Rectal smooth muscle tissue (tissue), 1 donor: ENCODE results near the gene UBASH3B.

Experiments
- H3K27ac ChIP-seq: one replicate; pipeline ENCODE4 v1.7.0; 2013; ENCODE audit warnings: low read depth, low read length, inconsistent platforms
- H3K27me3 ChIP-seq: one replicate; pipeline ENCODE4 v1.7.0; 2013; ENCODE audit warnings: low read length; ENCODE audit not compliant: control insufficient read depth, insufficient read depth
- H3K36me3 ChIP-seq: one replicate; pipeline ENCODE4 v1.7.0; 2013; ENCODE audit warnings: low read length; ENCODE audit not compliant: control insufficient read depth, insufficient read depth
- H3K4me1 ChIP-seq: one replicate; pipeline ENCODE4 v1.7.0; 2013; ENCODE audit warnings: low read length; ENCODE audit not compliant: control insufficient read depth, insufficient read depth
- H3K4me3 ChIP-seq: one replicate; pipeline ENCODE4 v1.7.0; 2013; ENCODE audit warnings: low read length
- H3K9ac ChIP-seq: one replicate; pipeline ENCODE4 v1.7.0; 2013; ENCODE audit warnings: low read length

The UBASH3B gene

GRCh38 chr11:122796128-122796717 is 140.7 kb downstream of the UBASH3B start:
- Histone ChIP-seq H3K9ac (no peak overlapping the region), H3K4me1 (no peaks in the 10 kb centered on the region), H3K4me3 (no peak overlapping the region), H3K27ac (no peak overlapping the region), H3K36me3 (no peaks in the 10 kb centered on the region), H3K27me3 (no peaks in the 10 kb centered on the region)

- no peak overlapping the region for H3K4me3 ChIP-seq
- H3K9ac ChIP-seq: no peak overlapping the region
- H3K27me3 ChIP-seq: no peaks in the 10 kb centered on the region
- no peaks in the 10 kb centered on the region for H3K4me1 ChIP-seq
- H3K36me3 ChIP-seq: no peaks in the 10 kb centered on the region
- H3K27ac ChIP-seq: no peak overlapping the region
These were observed 142.1 kb downstream of the UBASH3B start for GRCh38 chr11:122797651-122798050.

DNA sequence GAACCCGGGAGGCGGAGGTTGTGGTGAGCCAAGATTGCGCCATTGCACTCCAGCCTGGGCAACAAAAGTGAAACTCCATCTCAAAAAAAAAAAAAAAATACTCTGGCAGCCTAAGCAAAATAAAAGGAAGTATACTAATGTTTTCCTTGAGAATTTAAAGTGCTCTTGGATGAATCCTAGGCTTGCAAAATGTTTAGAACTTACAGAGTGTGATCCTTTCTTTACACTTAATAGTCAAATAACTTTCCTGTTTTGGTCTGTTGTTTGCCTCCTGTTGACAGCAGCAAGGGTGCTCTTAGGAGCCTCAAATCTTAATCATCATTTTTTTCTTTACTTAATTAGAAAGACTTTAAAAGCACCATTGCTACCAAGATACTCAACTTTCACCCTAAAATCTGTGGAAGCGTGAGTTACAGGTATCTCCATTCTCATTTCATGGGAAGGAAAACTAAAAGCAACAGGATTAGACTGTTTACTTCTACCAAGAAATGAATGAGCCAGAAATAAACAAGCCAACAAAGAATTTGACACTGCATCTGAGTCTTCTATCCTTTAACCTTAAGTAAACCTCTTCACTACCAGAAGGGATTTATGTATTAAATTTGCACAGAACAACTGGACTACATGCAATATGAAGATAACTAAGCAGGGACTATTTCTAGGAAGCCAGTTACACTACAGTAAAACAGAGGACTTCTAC is 144.0 kb downstream of the UBASH3B start:
- Histone ChIP-seq H3K9ac (no peak overlapping the region), H3K27ac (no peak overlapping the region), H3K4me1 (no peaks in the 10 kb centered on the region), H3K36me3 (no peaks in the 10 kb centered on the region), H3K4me3 (no peak overlapping the region), H3K27me3 (no peaks in the 10 kb centered on the region)

GRCh38 chr11:122802876-122803275 is 147.4 kb downstream of the UBASH3B start:
- no peaks in the 10 kb centered on the region for H3K4me1 ChIP-seq
- H3K27me3 ChIP-seq: no peaks in the 10 kb centered on the region
- H3K4me3 ChIP-seq: no peak overlapping the region
- H3K27ac ChIP-seq: no peak overlapping the region
- H3K9ac ChIP-seq: no peak overlapping the region
- no peaks in the 10 kb centered on the region for H3K36me3 ChIP-seq

DNA sequence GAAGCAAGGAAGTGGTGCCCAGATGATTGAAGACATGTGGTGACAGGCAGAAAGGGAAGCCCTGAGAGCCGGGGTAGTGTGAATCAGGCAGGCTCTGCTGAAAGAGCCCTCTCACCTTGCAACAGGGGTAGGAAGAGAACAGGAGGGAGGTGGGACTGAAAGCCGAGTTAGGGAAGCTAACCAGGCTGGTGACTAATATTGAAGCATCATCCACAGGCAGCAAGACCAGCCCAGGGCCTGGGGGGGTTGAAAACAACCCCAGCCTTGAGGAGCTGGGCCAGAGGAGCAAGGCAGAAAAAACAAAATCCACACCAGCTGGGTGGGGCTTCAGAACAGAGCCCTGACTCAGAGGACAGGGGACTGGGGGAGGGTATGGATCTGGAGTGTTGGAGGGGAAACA is 147.8 kb downstream of the UBASH3B start:
- Histone ChIP-seq H3K27me3 (no peaks in the 10 kb centered on the region), H3K27ac (no peak overlapping the region), H3K36me3 (no peaks in the 10 kb centered on the region), H3K4me1 (no peaks in the 10 kb centered on the region), H3K9ac (no peak overlapping the region), H3K4me3 (no peak overlapping the region)

- H3K9ac ChIP-seq: no peak overlapping the region
- H3K27me3 ChIP-seq: no peaks in the 10 kb centered on the region
- no peak overlapping the region for H3K27ac ChIP-seq
- no peaks in the 10 kb centered on the region for H3K36me3 ChIP-seq
- no peaks in the 10 kb centered on the region for H3K4me1 ChIP-seq
- H3K4me3 ChIP-seq: no peak overlapping the region
These were observed 148.2 kb downstream of the UBASH3B start for GRCh38 chr11:122803716-122804115.

DNA sequence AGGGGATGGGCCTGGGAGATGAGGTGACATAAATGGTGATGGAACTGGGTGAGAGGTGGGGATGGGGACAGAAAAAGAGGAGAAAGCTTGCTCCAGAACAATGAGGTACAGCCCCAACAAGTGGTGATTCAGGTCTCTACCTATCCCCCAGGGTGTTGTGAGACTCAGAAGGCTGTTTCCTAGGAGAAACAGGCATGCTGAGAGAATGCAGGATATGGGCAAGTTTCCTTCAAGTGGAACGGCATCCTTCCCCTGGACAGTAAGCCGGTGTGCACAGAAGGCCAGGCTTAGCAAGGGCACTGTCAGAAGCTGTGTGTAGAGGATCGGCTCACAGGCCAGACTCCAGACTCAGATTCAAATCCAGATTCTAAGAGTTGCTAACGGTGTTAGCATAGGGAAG is 148.6 kb downstream of the UBASH3B start:
- H3K9ac ChIP-seq: no peak overlapping the region
- no peak overlapping the region for H3K27ac ChIP-seq
- no peaks in the 10 kb centered on the region for H3K4me1 ChIP-seq
- no peak overlapping the region for H3K4me3 ChIP-seq
- H3K27me3 ChIP-seq: no peaks in the 10 kb centered on the region
- H3K36me3 ChIP-seq: no peaks in the 10 kb centered on the region

DNA sequence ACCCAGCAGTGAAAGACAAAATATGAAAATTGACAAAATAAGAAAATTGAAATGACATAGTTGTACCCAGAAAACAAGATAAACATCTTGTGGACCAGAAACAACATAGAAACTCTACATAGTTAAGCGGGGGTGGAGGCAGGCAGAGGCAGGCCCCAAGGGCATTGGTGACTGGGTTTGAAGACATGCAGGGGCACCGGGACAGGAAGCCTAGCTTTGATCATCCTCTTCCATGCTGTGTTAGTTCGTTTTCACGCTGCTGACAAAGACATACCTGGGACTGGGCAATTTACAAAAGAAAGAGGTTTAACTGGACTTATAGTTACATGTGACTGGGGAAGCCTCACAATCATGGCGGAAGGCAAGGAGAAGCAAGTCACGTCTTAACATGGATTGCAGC is 149.3 kb downstream of the UBASH3B start:
- Histone ChIP-seq H3K4me3 (no peak overlapping the region), H3K9ac (no peak overlapping the region), H3K27ac (no peak overlapping the region), H3K27me3 (no peaks in the 10 kb centered on the region), H3K36me3 (no peaks in the 10 kb centered on the region), H3K4me1 (no peaks in the 10 kb centered on the region)

DNA sequence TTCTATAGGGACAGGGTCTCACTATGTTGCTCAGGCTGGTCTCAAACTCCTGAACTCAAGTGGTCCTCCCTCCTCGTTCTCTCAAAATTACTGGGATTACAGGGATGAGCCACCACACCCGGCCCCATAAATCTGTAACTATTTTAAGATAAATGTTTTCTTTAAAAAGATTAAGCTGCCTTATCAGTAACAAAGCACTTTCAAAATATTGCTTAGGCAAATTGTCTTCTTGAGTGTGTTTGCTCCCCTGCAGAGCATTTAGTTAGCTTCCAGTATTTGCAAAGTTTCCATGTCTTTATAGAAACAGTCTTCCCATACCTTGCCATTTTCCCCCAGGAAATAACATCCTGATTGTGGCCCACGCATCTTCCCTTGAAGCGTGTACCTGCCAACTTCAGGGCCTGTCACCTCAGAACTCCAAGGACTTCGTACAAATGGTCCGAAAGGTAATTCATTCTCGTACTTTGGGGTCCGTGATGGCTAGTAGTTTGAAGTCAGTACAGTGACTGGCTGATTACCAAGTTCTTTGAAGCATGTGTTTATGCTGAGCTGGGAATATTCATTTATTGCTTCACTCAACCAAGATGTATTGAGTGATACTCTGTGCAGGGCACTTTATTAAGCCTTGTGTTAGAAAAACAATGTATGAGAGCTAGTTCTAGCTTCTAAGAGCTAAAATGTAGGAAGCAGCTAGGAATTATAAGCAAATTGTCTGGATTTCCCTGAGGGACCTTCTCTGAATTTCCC is 152.4 kb downstream of the UBASH3B start:
- no peak overlapping the region for H3K9ac ChIP-seq
- H3K4me3 ChIP-seq: no peak overlapping the region
- H3K27me3 ChIP-seq: no peaks in the 10 kb centered on the region
- no peaks in the 10 kb centered on the region for H3K4me1 ChIP-seq
- H3K27ac ChIP-seq: no peak overlapping the region
- no peaks in the 10 kb centered on the region for H3K36me3 ChIP-seq

- Histone ChIP-seq H3K4me1 (no peaks in the 10 kb centered on the region), H3K27me3 (no peaks in the 10 kb centered on the region), H3K9ac (no peak overlapping the region), H3K36me3 (no peaks in the 10 kb centered on the region), H3K27ac (no peak overlapping the region), H3K4me3 (no peak overlapping the region)
These were observed 153.0 kb downstream of the UBASH3B start for GRCh38 chr11:122808478-122808869.

DNA sequence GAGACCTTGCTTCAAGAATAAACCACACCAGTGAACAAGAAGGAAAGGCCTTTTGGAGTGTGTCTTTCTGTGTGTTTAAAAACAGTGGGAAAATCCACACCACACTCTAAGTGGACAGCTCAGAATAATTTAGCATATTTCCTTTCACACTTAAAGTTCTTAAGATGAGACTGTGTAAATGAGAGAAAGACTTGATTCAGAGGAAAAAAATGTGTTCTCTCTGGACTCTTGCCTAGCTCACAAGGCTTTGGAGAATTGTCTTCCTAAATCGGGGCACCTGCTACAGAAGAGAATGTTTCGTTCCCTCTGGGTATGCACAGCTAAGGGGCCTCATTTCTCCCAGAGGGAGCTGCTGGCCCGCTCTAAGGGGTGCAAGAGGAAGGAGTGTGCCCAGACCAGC is 154.3 kb downstream of the UBASH3B start:
- Histone ChIP-seq H3K4me3 (no peak overlapping the region), H3K4me1 (no peaks in the 10 kb centered on the region), H3K27me3 (no peaks in the 10 kb centered on the region), H3K36me3 (no peaks in the 10 kb centered on the region), H3K27ac (no peak overlapping the region), H3K9ac (no peak overlapping the region)

DNA sequence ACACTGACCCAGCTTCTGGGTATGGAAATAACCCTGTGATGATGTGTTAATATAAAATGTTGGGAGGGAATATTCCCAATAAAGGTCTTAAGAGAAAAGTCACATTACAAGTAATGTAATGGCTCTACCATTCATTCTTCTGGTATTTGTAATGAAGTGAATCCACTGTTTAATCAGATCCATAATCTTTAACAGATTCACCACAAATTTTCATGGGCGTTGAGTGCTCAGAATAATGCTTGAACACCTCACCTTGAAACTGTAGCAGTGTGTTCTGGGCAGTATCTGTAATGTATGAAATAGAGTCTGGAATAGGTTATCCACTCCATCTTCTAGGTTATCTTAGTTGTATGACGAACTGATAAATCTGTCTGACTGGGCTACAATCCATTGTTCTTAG is 156.2 kb downstream of the UBASH3B start:
- Histone ChIP-seq H3K4me3 (no peak overlapping the region), H3K27ac (no peak overlapping the region), H3K4me1 (no peaks in the 10 kb centered on the region)

DNA sequence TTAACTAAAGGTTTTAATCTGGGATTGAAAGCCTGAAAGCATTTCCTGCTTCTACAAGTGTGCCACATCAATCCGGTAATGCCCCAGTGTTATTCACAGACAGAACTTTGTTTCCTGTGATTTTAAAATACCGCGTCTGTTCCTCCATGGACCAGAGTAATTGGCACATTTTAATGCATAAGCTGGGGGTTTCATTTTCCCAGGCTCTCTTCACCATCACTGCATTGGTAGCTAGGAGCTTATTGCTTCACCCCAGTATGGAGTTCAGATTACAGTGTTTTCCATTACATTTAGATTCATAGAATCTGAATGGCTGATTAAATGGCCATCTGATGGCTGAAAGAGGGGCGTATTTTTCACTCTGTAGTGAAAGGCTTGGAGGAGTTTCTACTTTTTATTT is 157.1 kb downstream of the UBASH3B start:
- H3K27me3 ChIP-seq: no peaks in the 10 kb centered on the region
- no peak overlapping the region for H3K27ac ChIP-seq
- H3K36me3 ChIP-seq: no peaks in the 10 kb centered on the region
- no peak overlapping the region for H3K4me3 ChIP-seq
- H3K4me1 ChIP-seq: no peaks in the 10 kb centered on the region
- no peak overlapping the region for H3K9ac ChIP-seq

More for the DNA sequence above, 156.2 kb downstream of the UBASH3B start:
- Histone ChIP-seq H3K27me3 (no peaks in the 10 kb centered on the region), H3K9ac (no peak overlapping the region), H3K36me3 (no peaks in the 10 kb centered on the region)
